ENCODE results near the gene CNN1.

The CNN1 gene

DNA sequence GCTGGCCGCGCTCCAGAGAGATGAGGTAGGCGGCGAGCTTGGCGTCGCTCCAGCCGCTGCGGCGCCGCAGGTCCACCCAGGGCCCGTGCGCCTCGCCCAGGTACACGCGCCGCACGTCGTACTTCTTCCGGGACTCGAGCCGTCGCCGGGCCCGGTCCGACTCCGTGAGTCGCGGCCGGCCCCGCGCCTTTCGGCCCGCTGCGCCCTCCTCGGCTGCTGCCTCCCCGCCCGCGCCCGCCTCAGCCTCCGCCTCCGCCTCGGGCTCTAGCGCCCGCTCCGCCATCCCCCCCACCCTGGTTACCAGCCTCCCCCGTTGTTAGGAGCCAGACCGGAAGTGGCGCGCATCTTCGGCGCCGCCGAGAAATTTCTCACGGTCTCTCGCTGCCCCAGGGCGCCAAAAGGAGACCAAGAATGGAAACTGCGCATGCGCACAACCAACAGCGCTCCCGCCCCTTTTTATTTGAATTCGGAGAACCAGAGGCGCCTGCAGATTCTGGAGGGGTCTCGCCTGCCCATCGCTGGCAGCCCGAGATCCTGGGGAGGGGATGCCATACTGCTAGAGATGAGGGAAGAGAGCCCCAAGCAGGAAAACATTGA is 33.0 kb upstream of the CNN1 start, which contains the start of gene ZNF653:
ZNF653 (minus strand) TSS at position 336 of the 597 bp plus-strand sequence; CDS start at position 283, 53 bp downstream.
- TF ChIP-seq RAD21 (IDR thresholded peaks at IDR 0.05; ENCODE audit: low read depth), result no peak; the same call in 1 of the 2 replicates
- TF ChIP-seq MAX (IDR thresholded peaks at IDR 0.05), result peak; percentile 38; the same call in 1 of the 2 replicates
- TF ChIP-seq ZBTB7A (IDR thresholded peaks at IDR 0.05; ENCODE audit: low read depth), result no peak
- no peak for TF ChIP-seq EGR1 (IDR thresholded peaks at IDR 0.05)
- TF ChIP-seq, protein P1, sequence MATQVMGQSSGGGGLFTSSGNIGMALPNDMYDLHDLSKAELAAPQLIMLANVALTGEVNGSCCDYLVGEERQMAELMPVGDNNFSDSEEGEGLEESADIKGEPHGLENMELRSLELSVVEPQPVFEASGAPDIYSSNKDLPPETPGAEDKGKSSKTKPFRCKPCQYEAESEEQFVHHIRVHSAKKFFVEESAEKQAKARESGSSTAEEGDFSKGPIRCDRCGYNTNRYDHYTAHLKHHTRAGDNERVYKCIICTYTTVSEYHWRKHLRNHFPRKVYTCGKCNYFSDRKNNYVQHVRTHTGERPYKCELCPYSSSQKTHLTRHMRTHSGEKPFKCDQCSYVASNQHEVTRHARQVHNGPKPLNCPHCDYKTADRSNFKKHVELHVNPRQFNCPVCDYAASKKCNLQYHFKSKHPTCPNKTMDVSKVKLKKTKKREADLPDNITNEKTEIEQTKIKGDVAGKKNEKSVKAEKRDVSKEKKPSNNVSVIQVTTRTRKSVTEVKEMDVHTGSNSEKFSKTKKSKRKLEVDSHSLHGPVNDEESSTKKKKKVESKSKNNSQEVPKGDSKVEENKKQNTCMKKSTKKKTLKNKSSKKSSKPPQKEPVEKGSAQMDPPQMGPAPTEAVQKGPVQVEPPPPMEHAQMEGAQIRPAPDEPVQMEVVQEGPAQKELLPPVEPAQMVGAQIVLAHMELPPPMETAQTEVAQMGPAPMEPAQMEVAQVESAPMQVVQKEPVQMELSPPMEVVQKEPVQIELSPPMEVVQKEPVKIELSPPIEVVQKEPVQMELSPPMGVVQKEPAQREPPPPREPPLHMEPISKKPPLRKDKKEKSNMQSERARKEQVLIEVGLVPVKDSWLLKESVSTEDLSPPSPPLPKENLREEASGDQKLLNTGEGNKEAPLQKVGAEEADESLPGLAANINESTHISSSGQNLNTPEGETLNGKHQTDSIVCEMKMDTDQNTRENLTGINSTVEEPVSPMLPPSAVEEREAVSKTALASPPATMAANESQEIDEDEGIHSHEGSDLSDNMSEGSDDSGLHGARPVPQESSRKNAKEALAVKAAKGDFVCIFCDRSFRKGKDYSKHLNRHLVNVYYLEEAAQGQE (IDR thresholded peaks at IDR 0.05; ENCODE audit: low read depth), result no peak
- 0 out of 2 replicates have a peak, but pooled peaks have one; percentile 2 for TF ChIP-seq EP300 (IDR thresholded peaks at IDR 0.05; ENCODE audit: borderline replicate concordance)
- TF ChIP-seq TAF1 (IDR thresholded peaks at IDR 0.05; ENCODE audit: low read depth), result peak; percentile 67
- peak; percentile 95 for TF ChIP-seq CREB1 (IDR thresholded peaks at IDR 0.05; ENCODE audit: low read depth)
- 0 out of 2 replicates have a peak, but pooled peaks have one; percentile 1 for TF ChIP-seq YY1 (IDR thresholded peaks at IDR 0.05; ENCODE audit: low read depth)
- peak; percentile 49; the same call in 1 of the 2 replicates for TF ChIP-seq TCF12 (IDR thresholded peaks at IDR 0.05; ENCODE audit: low read depth)
- peak; percentile 66; the same call in 1 of the 2 replicates for TF ChIP-seq NFIC (IDR thresholded peaks at IDR 0.05)

GRCh38 chr19:11506101-11506555 is 32.5 kb upstream of the CNN1 start:
- TF ChIP-seq YY1 (IDR thresholded peaks at IDR 0.05; ENCODE audit: low read depth) (no peak), TCF12 (IDR thresholded peaks at IDR 0.05; ENCODE audit: low read depth) (0 out of 2 replicates have a peak, but pooled peaks have one; percentile 0)

GRCh38 chr19:11506967-11507366 is 31.7 kb upstream of the CNN1 start:
- TF ChIP-seq YY1 (IDR thresholded peaks at IDR 0.05; ENCODE audit: low read depth) (no peak), TEAD4 (IDR thresholded peaks at IDR 0.05) (no peak), TCF12 (IDR thresholded peaks at IDR 0.05; ENCODE audit: low read depth) (no peak)

DNA sequence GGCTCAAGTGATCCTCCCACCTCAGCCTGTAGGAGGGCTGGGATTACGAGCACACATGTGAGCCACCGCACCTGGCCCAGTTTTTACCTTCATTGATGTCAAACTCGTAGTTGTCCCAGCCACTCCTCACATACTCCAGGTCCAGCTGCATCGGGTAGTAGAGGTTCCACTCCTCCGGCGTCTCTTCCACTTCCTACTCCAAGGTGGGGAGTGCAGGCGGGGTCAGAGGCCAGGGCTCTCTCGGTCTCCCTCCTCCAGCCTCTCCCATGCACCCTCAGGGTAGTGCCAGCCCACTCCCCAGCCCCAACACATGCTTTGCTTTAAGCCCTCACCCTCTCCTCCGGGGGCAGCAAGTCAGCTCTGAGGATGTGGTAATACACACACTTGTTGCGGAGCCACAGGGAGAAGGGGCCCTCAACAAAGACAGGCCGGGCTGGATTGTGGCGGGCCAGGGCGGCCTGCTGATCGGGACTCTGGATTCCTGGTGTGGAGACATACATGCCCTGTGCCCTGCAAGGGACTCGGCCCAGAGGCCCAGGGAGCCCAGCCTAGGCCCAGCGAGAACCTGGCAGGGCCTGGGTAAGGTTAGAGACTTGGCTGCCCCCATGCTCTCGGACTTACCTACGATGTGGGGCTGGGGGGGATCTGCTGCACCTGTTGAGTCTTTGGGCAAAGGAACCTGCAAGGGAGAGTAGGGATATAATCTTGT is 31.1 kb upstream of the CNN1 start:
- TF ChIP-seq EGR1 (IDR thresholded peaks at IDR 0.05) (no peak), NFIC (IDR thresholded peaks at IDR 0.05) (no peak), EP300 (IDR thresholded peaks at IDR 0.05; ENCODE audit: borderline replicate concordance) (no peak), YY1 (IDR thresholded peaks at IDR 0.05; ENCODE audit: low read depth) (no peak), USF1 (IDR thresholded peaks at IDR 0.05) (no peak), ZBTB7A (IDR thresholded peaks at IDR 0.05; ENCODE audit: low read depth) (no peak), TCF12 (IDR thresholded peaks at IDR 0.05; ENCODE audit: low read depth) (no peak), RAD21 (IDR thresholded peaks at IDR 0.05; ENCODE audit: low read depth) (no peak), CEBPB (IDR thresholded peaks at IDR 0.05) (no peak), FOXM1 (IDR thresholded peaks at IDR 0.05; ENCODE audit: borderline replicate concordance, low read depth) (no peak), TAF1 (IDR thresholded peaks at IDR 0.05; ENCODE audit: low read depth) (no peak), CREB1 (IDR thresholded peaks at IDR 0.05; ENCODE audit: low read depth) (no peak), TEAD4 (IDR thresholded peaks at IDR 0.05) (no peak), MAX (IDR thresholded peaks at IDR 0.05) (no peak)
- TF ChIP-seq, protein P1 (IDR thresholded peaks at IDR 0.05; ENCODE audit: low read depth), result no peak

DNA sequence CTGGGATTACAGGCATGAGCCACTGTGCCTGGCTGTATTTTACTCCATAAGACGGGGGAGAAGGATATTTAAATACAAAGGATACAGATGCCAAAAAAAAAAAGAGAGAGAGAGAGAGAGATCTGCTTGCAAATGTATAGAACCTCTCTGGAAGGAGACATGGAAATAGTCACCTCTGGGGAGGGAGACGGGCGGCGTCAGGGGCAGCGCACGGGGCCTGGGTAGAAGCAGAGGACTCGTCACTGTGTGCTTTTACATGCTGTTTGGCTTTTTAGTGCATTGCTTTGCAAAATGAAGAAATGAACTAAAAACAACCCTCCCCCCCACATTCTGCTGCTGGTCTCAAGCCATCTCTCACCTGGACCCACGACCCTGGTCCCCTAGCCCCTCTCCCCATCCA is 28.2 kb upstream of the CNN1 start:
- TF ChIP-seq TEAD4 (IDR thresholded peaks at IDR 0.05) (no peak), USF1 (IDR thresholded peaks at IDR 0.05) (no peak), CEBPB (IDR thresholded peaks at IDR 0.05) (no peak), EP300 (IDR thresholded peaks at IDR 0.05; ENCODE audit: borderline replicate concordance) (no peak), MAX (IDR thresholded peaks at IDR 0.05) (no peak), FOXM1 (IDR thresholded peaks at IDR 0.05; ENCODE audit: borderline replicate concordance, low read depth) (no peak)

Measured in Ishikawa (cell line).